Tibial nerve (tissue), 3 donors: ENCODE measurements around the gene FERMT2.

Experiments used
- POLR2A ChIP-seq, 2 donors: fragments of 450-650 bp; IDR thresholded peaks; one replicate each; pipeline ENCODE4 v1.6.1; 2017; ENCODE audit warnings: antibody characterized with exemption in 2 of 2, mild to moderate bottlenecking in 2 of 2, moderate library complexity in 2 of 2
- TF ChIP-seq, protein P1 (sequence below), 5 experiments: fragments of 200-600 bp in 3 of 5; fragments of 450-650 bp in 2 of 5; sonication (generic) in 3 of 5; IDR thresholded peaks; one replicate each; pipeline ENCODE4 v1.5.1; 2016 to 2019; ENCODE audit warnings: antibody characterized with exemption in 5 of 5, mild to moderate bottlenecking in 3 of 5, moderate library complexity in 2 of 5

DNA sequence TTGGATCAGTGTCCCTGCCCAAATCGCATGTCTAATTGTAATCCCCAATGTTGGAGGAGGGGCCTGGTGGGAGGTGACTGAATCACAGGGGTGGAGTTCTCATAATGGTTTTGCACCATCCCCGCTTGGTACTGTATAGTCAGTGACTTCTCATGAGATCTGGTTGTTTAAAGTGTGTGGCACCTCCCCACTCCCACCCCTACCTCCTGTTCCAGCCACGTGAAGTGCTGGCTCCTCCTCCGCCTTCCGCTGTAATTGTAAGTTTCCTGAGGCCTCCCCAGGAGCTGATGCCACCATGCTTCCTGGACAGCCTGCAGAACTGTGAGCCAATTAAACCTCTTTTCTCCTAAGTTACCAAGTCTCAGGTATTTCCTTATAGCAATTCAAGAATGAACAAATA is 67.2 kb downstream of the FERMT2 start:
- TF ChIP-seq, protein P1, sequence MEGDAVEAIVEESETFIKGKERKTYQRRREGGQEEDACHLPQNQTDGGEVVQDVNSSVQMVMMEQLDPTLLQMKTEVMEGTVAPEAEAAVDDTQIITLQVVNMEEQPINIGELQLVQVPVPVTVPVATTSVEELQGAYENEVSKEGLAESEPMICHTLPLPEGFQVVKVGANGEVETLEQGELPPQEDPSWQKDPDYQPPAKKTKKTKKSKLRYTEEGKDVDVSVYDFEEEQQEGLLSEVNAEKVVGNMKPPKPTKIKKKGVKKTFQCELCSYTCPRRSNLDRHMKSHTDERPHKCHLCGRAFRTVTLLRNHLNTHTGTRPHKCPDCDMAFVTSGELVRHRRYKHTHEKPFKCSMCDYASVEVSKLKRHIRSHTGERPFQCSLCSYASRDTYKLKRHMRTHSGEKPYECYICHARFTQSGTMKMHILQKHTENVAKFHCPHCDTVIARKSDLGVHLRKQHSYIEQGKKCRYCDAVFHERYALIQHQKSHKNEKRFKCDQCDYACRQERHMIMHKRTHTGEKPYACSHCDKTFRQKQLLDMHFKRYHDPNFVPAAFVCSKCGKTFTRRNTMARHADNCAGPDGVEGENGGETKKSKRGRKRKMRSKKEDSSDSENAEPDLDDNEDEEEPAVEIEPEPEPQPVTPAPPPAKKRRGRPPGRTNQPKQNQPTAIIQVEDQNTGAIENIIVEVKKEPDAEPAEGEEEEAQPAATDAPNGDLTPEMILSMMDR (IDR thresholded peaks at IDR 0.05): no peak
- TF ChIP-seq POLR2A (IDR thresholded peaks at IDR 0.05): no peak
